ENCODE results near the gene GLP1R.

GLP1R gene

GRCh38 chr6:39090036-39090435 is 41.5 kb downstream of the GLP1R start:
- 97% methylated on average over 4 of the region's 4 CpGs for WGBS
- no peak overlapping the region for H3K4me3 ChIP-seq (ENCODE audit: low read length)
- no peak overlapping the region for H3K27ac ChIP-seq (ENCODE audit: low read depth, low read length)
- peaks cover 39% of the 10 kb centered on the region for H3K4me1 ChIP-seq (ENCODE audit: insufficient read depth, low read length)
- no peaks in the 10 kb centered on the region for H3K36me3 ChIP-seq (ENCODE audit: insufficient read depth, low read length)
- no peaks in the 10 kb centered on the region for H3K27me3 ChIP-seq (ENCODE audit: insufficient read depth, low read length)
- H3K9ac ChIP-seq (ENCODE audit: low read depth, low read length), result no peak overlapping the region
- no peaks in the 10 kb centered on the region for H3K9me3 ChIP-seq (ENCODE audit: insufficient read depth, low read depth, low read length)

GRCh38 chr6:39091220-39091619 is 42.6 kb downstream of the GLP1R start:
- no peaks in the 10 kb centered on the region for H3K27me3 ChIP-seq (ENCODE audit: insufficient read depth, low read length)
- H3K36me3 ChIP-seq (ENCODE audit: insufficient read depth, low read length), result no peaks in the 10 kb centered on the region
- H3K9me3 ChIP-seq (ENCODE audit: insufficient read depth, low read depth, low read length), result no peaks in the 10 kb centered on the region
- H3K9ac ChIP-seq (ENCODE audit: low read depth, low read length), result no peak overlapping the region
- peaks cover 39% of the 10 kb centered on the region for H3K4me1 ChIP-seq (ENCODE audit: insufficient read depth, low read length)
- WGBS, result 73% methylated on average over 6 of the region's 7 CpGs
- no peak overlapping the region for H3K27ac ChIP-seq (ENCODE audit: low read depth, low read length)
- no peak overlapping the region for H3K4me3 ChIP-seq (ENCODE audit: low read length)

GRCh38 chr6:39092124-39092523 is 43.5 kb downstream of the GLP1R start:
- Histone ChIP-seq H3K27me3 (ENCODE audit: insufficient read depth, low read length) (no peaks in the 10 kb centered on the region), H3K27ac (ENCODE audit: low read depth, low read length) (no peak overlapping the region), H3K4me1 (ENCODE audit: insufficient read depth, low read length) (peaks cover 39% of the 10 kb centered on the region), H3K9me3 (ENCODE audit: insufficient read depth, low read depth, low read length) (no peaks in the 10 kb centered on the region), H3K9ac (ENCODE audit: low read depth, low read length) (no peak overlapping the region), H3K4me3 (ENCODE audit: low read length) (no peak overlapping the region), H3K36me3 (ENCODE audit: insufficient read depth, low read length) (no peaks in the 10 kb centered on the region)
- WGBS, result 22% methylated on average over 1 of the region's 1 CpG

GRCh38 chr6:39093149-39093708 is 44.6 kb downstream of the GLP1R start:
- H3K4me3 ChIP-seq (ENCODE audit: low read length), result no peak overlapping the region
- WGBS, result 94% methylated on average over 3 of the region's 4 CpGs
- no peaks in the 10 kb centered on the region for H3K27me3 ChIP-seq (ENCODE audit: insufficient read depth, low read length)
- H3K9ac ChIP-seq (ENCODE audit: low read depth, low read length), result no peak overlapping the region
- H3K27ac ChIP-seq (ENCODE audit: low read depth, low read length), result no peak overlapping the region
- peaks cover 32% of the 10 kb centered on the region for H3K4me1 ChIP-seq (ENCODE audit: insufficient read depth, low read length)
- no peaks in the 10 kb centered on the region for H3K9me3 ChIP-seq (ENCODE audit: insufficient read depth, low read depth, low read length)
- H3K36me3 ChIP-seq (ENCODE audit: insufficient read depth, low read length), result no peaks in the 10 kb centered on the region

GRCh38 chr6:39095578-39095977 is 47.0 kb downstream of the GLP1R start:
- Histone ChIP-seq H3K27ac (ENCODE audit: low read depth, low read length) (no peak overlapping the region), H3K9ac (ENCODE audit: low read depth, low read length) (no peak overlapping the region), H3K4me3 (ENCODE audit: low read length) (no peak overlapping the region), H3K9me3 (ENCODE audit: insufficient read depth, low read depth, low read length) (no peaks in the 10 kb centered on the region), H3K27me3 (ENCODE audit: insufficient read depth, low read length) (no peaks in the 10 kb centered on the region), H3K36me3 (ENCODE audit: insufficient read depth, low read length) (no peaks in the 10 kb centered on the region), H3K4me1 (ENCODE audit: insufficient read depth, low read length) (peaks cover 19% of the 10 kb centered on the region)

GRCh38 chr6:39100358-39100757 is 51.8 kb downstream of the GLP1R start:
- Histone ChIP-seq H3K9ac (ENCODE audit: low read depth, low read length) (no peak overlapping the region), H3K27ac (ENCODE audit: low read depth, low read length) (no peak overlapping the region), H3K27me3 (ENCODE audit: insufficient read depth, low read length) (no peaks in the 10 kb centered on the region), H3K9me3 (ENCODE audit: insufficient read depth, low read depth, low read length) (no peaks in the 10 kb centered on the region), H3K4me1 (ENCODE audit: insufficient read depth, low read length) (peaks cover 6% of the 10 kb centered on the region), H3K36me3 (ENCODE audit: insufficient read depth, low read length) (0 out of 2 replicates have a peak, but pooled peaks cover 4% of the 10 kb centered on the region), H3K4me3 (ENCODE audit: low read length) (no peak overlapping the region)
- WGBS, result 89% methylated on average over 3 of the region's 3 CpGs

- Histone ChIP-seq H3K4me1 (ENCODE audit: insufficient read depth, low read length) (peaks cover 6% of the 10 kb centered on the region), H3K27me3 (ENCODE audit: insufficient read depth, low read length) (no peaks in the 10 kb centered on the region), H3K9me3 (ENCODE audit: insufficient read depth, low read depth, low read length) (no peaks in the 10 kb centered on the region), H3K9ac (ENCODE audit: low read depth, low read length) (no peak overlapping the region), H3K27ac (ENCODE audit: low read depth, low read length) (no peak overlapping the region), H3K4me3 (ENCODE audit: low read length) (no peak overlapping the region), H3K36me3 (ENCODE audit: insufficient read depth, low read length) (0 out of 2 replicates have a peak, but pooled peaks cover 7% of the 10 kb centered on the region)
- 33% methylated on average over 10 of the region's 12 CpGs for WGBS
Measured at GRCh38 chr6:39102071-39102820, 53.7 kb downstream of the GLP1R start.

GRCh38 chr6:39102821-39103136 is 54.2 kb downstream of the GLP1R start:
- Histone ChIP-seq H3K9ac (ENCODE audit: low read depth, low read length) (no peak overlapping the region), H3K36me3 (ENCODE audit: insufficient read depth, low read length) (0 out of 2 replicates have a peak, but pooled peaks cover 7% of the 10 kb centered on the region), H3K4me3 (ENCODE audit: low read length) (no peak overlapping the region), H3K27ac (ENCODE audit: low read depth, low read length) (no peak overlapping the region), H3K9me3 (ENCODE audit: insufficient read depth, low read depth, low read length) (no peaks in the 10 kb centered on the region), H3K4me1 (ENCODE audit: insufficient read depth, low read length) (peaks cover 6% of the 10 kb centered on the region), H3K27me3 (ENCODE audit: insufficient read depth, low read length) (no peaks in the 10 kb centered on the region)
- WGBS, result 100% methylated on average over 1 of the region's 1 CpG

GRCh38 chr6:39104528-39104927 is 55.9 kb downstream of the GLP1R start:
- Histone ChIP-seq H3K9me3 (ENCODE audit: insufficient read depth, low read depth, low read length) (no peaks in the 10 kb centered on the region), H3K27ac (ENCODE audit: low read depth, low read length) (no peak overlapping the region), H3K4me3 (ENCODE audit: low read length) (no peak overlapping the region), H3K9ac (ENCODE audit: low read depth, low read length) (no peak overlapping the region), H3K4me1 (ENCODE audit: insufficient read depth, low read length) (peaks cover 6% of the 10 kb centered on the region), H3K27me3 (ENCODE audit: insufficient read depth, low read length) (no peaks in the 10 kb centered on the region), H3K36me3 (ENCODE audit: insufficient read depth, low read length) (peaks cover 15% of the 10 kb centered on the region; the same call in 1 of the 2 replicates)
- 89% methylated on average over 4 of the region's 4 CpGs for WGBS

GRCh38 chr6:39107034-39107433 is 58.5 kb downstream of the GLP1R start:
- H3K4me3 ChIP-seq (ENCODE audit: low read length), result no peak overlapping the region
- peaks cover 21% of the 10 kb centered on the region for H3K36me3 ChIP-seq (ENCODE audit: insufficient read depth, low read length)
- peaks cover 1% of the 10 kb centered on the region for H3K4me1 ChIP-seq (ENCODE audit: insufficient read depth, low read length)
- no peaks in the 10 kb centered on the region for H3K9me3 ChIP-seq (ENCODE audit: insufficient read depth, low read depth, low read length)
- no peak overlapping the region for H3K27ac ChIP-seq (ENCODE audit: low read depth, low read length)
- no peaks in the 10 kb centered on the region for H3K27me3 ChIP-seq (ENCODE audit: insufficient read depth, low read length)
- H3K9ac ChIP-seq (ENCODE audit: low read depth, low read length), result no peak overlapping the region
- WGBS, result 90% methylated on average over 4 of the region's 4 CpGs

GRCh38 chr6:39107641-39108040 is 59.1 kb downstream of the GLP1R start:
- Histone ChIP-seq H3K4me1 (ENCODE audit: insufficient read depth, low read length) (no peaks in the 10 kb centered on the region), H3K9me3 (ENCODE audit: insufficient read depth, low read depth, low read length) (no peaks in the 10 kb centered on the region), H3K4me3 (ENCODE audit: low read length) (no peak overlapping the region), H3K27me3 (ENCODE audit: insufficient read depth, low read length) (no peaks in the 10 kb centered on the region), H3K36me3 (ENCODE audit: insufficient read depth, low read length) (peaks cover 21% of the 10 kb centered on the region), H3K27ac (ENCODE audit: low read depth, low read length) (no peak overlapping the region), H3K9ac (ENCODE audit: low read depth, low read length) (no peak overlapping the region)
- WGBS, result 47% methylated on average over 2 of the region's 2 CpGs
